ENCODE results near the gene ZSCAN32.

ZSCAN32 gene

DNA sequence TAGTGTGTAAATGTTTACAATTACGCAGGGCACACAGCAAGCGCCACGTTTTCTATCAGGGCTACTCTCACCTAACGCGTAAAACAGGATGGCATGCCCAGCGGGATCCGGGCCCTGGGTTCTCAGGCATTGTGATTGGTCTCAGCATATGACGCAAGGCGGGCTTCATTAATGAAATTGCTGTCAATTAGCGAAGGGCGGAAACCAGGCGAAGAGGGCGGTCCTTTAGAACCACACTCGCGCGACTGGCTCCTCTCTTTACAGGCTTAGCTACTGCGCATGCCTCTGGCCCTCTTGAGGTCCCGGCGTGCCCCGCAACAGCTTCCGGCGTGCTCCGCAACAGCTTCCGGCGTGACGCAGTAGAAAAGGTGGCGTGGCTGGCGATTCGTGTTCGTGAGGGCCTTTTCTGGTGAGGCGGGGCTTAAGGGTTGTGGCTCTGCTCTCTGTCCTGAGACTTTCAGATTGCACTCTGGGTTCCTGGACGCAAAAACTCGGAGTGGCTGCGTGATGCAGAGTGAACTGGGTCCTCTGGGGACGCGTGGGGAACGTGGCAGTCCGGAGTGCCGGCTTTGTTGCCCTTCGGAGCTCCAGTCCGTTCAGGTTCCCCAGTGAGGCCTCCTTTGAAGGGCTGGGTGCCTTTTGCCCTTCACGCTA lies 35.9 kb downstream of the ZSCAN32 start:
- Histone ChIP-seq H3K27ac (peak overlapping the region; percentile 86), H3K27me3 (ENCODE audit: insufficient read depth, low read depth, severe bottlenecking) (no peaks in the 10 kb centered on the region), H3K4me3 (ENCODE audit: low read depth, low read length) (peak overlapping the region; percentile 90), H3K36me3 (no peaks in the 10 kb centered on the region), H3K9me3 (ENCODE audit: severe bottlenecking) (no peaks in the 10 kb centered on the region)
- TF ChIP-seq, protein P1, sequence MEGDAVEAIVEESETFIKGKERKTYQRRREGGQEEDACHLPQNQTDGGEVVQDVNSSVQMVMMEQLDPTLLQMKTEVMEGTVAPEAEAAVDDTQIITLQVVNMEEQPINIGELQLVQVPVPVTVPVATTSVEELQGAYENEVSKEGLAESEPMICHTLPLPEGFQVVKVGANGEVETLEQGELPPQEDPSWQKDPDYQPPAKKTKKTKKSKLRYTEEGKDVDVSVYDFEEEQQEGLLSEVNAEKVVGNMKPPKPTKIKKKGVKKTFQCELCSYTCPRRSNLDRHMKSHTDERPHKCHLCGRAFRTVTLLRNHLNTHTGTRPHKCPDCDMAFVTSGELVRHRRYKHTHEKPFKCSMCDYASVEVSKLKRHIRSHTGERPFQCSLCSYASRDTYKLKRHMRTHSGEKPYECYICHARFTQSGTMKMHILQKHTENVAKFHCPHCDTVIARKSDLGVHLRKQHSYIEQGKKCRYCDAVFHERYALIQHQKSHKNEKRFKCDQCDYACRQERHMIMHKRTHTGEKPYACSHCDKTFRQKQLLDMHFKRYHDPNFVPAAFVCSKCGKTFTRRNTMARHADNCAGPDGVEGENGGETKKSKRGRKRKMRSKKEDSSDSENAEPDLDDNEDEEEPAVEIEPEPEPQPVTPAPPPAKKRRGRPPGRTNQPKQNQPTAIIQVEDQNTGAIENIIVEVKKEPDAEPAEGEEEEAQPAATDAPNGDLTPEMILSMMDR (IDR thresholded peaks at IDR 0.05; ENCODE audit: low read depth, low read length) = no peak
- peak; percentile 98 for DNase-seq

DNA sequence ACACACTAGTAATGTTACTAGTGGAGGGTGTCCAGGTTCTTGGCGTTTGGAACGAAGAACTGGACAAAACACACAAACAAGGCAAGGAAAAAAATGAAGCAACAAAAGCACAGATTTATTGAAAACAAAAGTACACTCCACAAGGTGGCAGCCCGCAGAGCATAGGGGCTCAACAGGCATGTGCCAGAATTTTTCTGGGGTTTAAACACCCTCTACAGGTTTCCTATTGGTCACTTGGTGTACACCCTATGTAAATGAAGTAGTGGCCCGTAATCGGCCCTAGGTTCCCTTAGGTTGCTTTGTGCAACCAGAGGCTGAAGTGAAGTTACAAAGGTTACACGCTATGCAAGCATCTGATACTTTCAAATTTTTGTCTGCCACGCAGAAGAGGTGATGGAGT lies 37.0 kb downstream of the ZSCAN32 start:
- DNase-seq = peak; percentile 16
- TF ChIP-seq, protein P1 (IDR thresholded peaks at IDR 0.05; ENCODE audit: low read depth, low read length) = no peak
- H3K9me3 ChIP-seq (ENCODE audit: severe bottlenecking) = no peaks in the 10 kb centered on the region
- H3K27me3 ChIP-seq (ENCODE audit: insufficient read depth, low read depth, severe bottlenecking) = peaks cover 3% of the 10 kb centered on the region
- H3K4me3 ChIP-seq (ENCODE audit: low read depth, low read length) = no peak overlapping the region
- H3K27ac ChIP-seq = no peak overlapping the region
- H3K36me3 ChIP-seq = no peaks in the 10 kb centered on the region

DNA sequence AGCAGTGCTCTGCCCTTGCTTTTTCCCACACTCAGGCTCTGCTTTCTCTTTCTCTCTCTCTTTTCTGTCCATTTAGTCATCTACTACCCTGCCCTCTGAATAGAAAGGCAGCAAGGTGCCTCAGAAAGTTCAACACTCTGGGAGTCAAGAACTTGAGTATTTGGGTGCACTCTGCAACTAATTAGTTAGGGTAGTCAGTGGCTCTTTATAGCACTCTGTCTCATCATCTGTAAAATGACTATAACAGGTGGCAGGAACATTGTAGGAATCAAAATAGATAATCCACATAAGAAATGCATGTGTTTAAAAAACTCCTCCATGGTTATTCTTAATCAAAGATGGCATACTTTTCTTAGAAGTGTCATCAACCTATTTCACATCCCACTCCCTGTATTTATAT lies 37.9 kb downstream of the ZSCAN32 start:
- no peak for DNase-seq
- H3K27me3 ChIP-seq (ENCODE audit: insufficient read depth, low read depth, severe bottlenecking) = peaks cover 3% of the 10 kb centered on the region
- no peak overlapping the region for H3K4me3 ChIP-seq (ENCODE audit: low read depth, low read length)
- H3K27ac ChIP-seq = no peak overlapping the region
- no peaks in the 10 kb centered on the region for H3K36me3 ChIP-seq
- TF ChIP-seq, protein P1 (IDR thresholded peaks at IDR 0.05; ENCODE audit: low read depth, low read length) = no peak
- H3K9me3 ChIP-seq (ENCODE audit: severe bottlenecking) = no peaks in the 10 kb centered on the region

DNA sequence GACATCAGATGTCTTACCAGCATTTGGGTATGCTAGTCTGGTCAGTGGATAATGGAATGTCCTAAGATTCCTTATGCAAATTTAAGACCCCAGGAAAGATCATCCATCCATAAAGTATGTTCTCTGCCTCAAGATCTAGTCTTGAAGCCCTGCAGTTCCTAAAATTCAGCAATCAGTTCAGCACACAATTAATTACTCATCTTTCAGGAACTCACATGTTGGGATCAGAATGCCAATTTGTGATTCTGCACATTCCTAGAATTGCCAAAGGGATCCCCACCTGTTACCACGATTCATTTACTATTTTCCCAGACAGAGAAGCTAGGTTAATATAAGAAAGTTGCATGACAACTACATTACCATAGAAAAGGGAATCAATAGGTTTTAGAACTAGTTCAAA lies 41.9 kb downstream of the ZSCAN32 start:
- no peak for DNase-seq
- no peak overlapping the region for H3K27ac ChIP-seq
- H3K9me3 ChIP-seq (ENCODE audit: severe bottlenecking) = peaks cover 3% of the 10 kb centered on the region
- TF ChIP-seq, protein P1 (IDR thresholded peaks at IDR 0.05; ENCODE audit: low read depth, low read length) = no peak
- H3K27me3 ChIP-seq (ENCODE audit: insufficient read depth, low read depth, severe bottlenecking) = peaks cover 11% of the 10 kb centered on the region
- no peaks in the 10 kb centered on the region for H3K36me3 ChIP-seq
- no peak overlapping the region for H3K4me3 ChIP-seq (ENCODE audit: low read depth, low read length)

- H3K27ac ChIP-seq = no peak overlapping the region
- no peak overlapping the region for H3K4me3 ChIP-seq (ENCODE audit: low read depth, low read length)
- no peak for DNase-seq
- TF ChIP-seq, protein P1 (IDR thresholded peaks at IDR 0.05; ENCODE audit: low read depth, low read length) = no peak
- H3K36me3 ChIP-seq = no peaks in the 10 kb centered on the region
- H3K27me3 ChIP-seq (ENCODE audit: insufficient read depth, low read depth, severe bottlenecking) = peaks cover 11% of the 10 kb centered on the region
- H3K9me3 ChIP-seq (ENCODE audit: severe bottlenecking) = peaks cover 3% of the 10 kb centered on the region
Observed at GRCh38 chr16:3356118-3356517, 44.7 kb downstream of the ZSCAN32 start.

GRCh38 chr16:3355589-3355988 lies 45.2 kb downstream of the ZSCAN32 start, which contains the start of gene OR2C1:
Gene OR2C1 (plus strand): TSS chr16:3355889. CDS start chr16:3355941, 52 bp downstream.
- DNase-seq = no peak
- TF ChIP-seq, protein P1 (IDR thresholded peaks at IDR 0.05; ENCODE audit: low read depth, low read length) = no peak
- H3K27ac ChIP-seq = no peak within 1 kb of the TSS
- H3K4me3 ChIP-seq (ENCODE audit: low read depth, low read length) = no peak within 1 kb of the TSS
- H3K27me3 ChIP-seq (ENCODE audit: insufficient read depth, low read depth, severe bottlenecking) = peaks cover 11% of the 10 kb centered on the region
- peaks cover 3% of the 10 kb centered on the region for H3K9me3 ChIP-seq (ENCODE audit: severe bottlenecking)
- no peaks in the 10 kb centered on the region for H3K36me3 ChIP-seq

Measured in WERI-Rb-1 (cell line).